ENCODE measurements around the gene TSPOAP1.

DNA sequence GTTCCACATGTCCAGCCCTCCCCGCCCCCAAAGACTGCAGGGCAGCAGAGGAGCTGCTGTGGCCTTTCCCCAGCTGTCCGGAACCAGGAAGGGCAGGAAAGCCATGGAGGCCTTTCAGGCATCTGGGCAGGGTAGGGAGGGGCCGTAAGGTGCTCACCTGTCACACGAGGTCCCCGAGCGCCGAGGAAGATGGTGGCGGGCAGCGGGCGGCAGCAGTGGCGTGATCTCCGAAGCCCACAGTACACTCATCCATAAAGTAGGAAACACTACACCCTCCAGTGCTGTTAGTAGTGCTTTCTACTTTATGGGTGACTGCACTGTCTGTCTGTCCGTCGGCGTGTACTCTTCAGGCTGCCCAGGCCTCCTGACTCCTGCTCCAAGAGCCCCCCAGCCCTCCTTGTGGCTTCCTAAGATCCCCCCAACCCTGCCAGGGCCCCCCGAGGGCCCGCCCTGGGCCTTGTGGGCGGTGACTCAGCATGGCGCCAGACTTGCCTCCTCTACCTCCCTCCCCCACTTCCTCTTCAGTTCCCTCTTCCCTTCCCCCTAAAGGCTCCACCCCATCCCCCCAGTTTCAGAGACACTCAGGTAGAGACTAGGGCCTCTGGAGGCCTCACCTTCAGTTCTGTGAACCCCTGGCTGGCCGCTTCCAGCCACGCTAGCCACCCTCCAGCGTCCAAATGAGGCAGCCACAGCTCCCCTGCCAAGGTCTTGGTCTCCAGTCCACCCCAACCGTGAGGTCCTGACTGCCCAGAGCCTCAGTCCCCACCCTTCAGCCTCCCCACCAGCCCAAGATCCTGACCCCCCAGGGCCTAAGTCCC, 2.6 kb upstream of the TSPOAP1 start:
- TF ChIP-seq, protein P1, sequence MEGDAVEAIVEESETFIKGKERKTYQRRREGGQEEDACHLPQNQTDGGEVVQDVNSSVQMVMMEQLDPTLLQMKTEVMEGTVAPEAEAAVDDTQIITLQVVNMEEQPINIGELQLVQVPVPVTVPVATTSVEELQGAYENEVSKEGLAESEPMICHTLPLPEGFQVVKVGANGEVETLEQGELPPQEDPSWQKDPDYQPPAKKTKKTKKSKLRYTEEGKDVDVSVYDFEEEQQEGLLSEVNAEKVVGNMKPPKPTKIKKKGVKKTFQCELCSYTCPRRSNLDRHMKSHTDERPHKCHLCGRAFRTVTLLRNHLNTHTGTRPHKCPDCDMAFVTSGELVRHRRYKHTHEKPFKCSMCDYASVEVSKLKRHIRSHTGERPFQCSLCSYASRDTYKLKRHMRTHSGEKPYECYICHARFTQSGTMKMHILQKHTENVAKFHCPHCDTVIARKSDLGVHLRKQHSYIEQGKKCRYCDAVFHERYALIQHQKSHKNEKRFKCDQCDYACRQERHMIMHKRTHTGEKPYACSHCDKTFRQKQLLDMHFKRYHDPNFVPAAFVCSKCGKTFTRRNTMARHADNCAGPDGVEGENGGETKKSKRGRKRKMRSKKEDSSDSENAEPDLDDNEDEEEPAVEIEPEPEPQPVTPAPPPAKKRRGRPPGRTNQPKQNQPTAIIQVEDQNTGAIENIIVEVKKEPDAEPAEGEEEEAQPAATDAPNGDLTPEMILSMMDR (IDR thresholded peaks at IDR 0.05; ENCODE audit: low read depth, low read length, poor library complexity, severe bottlenecking): no peak
- no peak for TF ChIP-seq EZH2phosphoT487 (IDR thresholded peaks at IDR 0.05; ENCODE audit: borderline replicate concordance, low read length)
